ENCODE results near the gene OVCH2.

OVCH2 gene

DNA sequence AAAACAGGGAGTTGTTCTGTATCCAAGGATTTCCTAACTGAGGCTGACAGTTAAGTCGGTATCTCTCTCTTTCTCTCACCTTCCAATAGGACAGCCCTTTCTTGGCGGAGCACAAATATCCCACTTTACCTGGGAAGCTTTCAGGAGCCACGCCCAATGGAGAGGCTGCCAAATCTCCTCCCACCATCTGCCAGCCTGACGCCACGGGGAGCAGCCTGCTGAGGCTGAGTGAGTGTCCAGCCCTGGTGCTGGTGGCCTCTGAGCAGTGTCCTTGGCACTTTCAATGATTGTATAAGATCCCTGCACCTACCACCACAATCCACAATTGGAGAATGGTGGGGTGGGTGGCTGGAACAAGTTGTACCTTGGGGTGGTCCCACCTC, 66.6 kb downstream of the OVCH2 start:
- Histone ChIP-seq H3K9me3 (ENCODE audit: low read length) (no peaks in the 10 kb centered on the region), H3K4me2 (ENCODE audit: low read length) (no peak overlapping the region), H3K27ac (ENCODE audit: low read depth, low read length, poor library complexity, severe bottlenecking) (no peak overlapping the region), H2AFZ (ENCODE audit: low read length) (no peak overlapping the region), H3K36me3 (ENCODE audit: insufficient read depth, low read length) (peaks cover 54% of the 10 kb centered on the region), H3K79me2 (ENCODE audit: insufficient read depth, low read length) (no peaks in the 10 kb centered on the region), H4K20me1 (ENCODE audit: insufficient read depth, low read length) (no peaks in the 10 kb centered on the region), H3K4me3 (ENCODE audit: low read depth, low read length, poor library complexity, severe bottlenecking) (no peak overlapping the region), H3K4me1 (ENCODE audit: insufficient read depth, low read length, severe bottlenecking) (peaks cover 9% of the 10 kb centered on the region), H3F3A (ENCODE audit: insufficient read depth, low read length) (no peaks in the 10 kb centered on the region), H3K9me2 (ENCODE audit: low read depth, low read length) (no peaks in the 10 kb centered on the region), H3K27me3 (ENCODE audit: insufficient read depth, low read length) (no peaks in the 10 kb centered on the region), H3K9ac (ENCODE audit: low read length) (no peak overlapping the region)
- TF ChIP-seq, protein P1, sequence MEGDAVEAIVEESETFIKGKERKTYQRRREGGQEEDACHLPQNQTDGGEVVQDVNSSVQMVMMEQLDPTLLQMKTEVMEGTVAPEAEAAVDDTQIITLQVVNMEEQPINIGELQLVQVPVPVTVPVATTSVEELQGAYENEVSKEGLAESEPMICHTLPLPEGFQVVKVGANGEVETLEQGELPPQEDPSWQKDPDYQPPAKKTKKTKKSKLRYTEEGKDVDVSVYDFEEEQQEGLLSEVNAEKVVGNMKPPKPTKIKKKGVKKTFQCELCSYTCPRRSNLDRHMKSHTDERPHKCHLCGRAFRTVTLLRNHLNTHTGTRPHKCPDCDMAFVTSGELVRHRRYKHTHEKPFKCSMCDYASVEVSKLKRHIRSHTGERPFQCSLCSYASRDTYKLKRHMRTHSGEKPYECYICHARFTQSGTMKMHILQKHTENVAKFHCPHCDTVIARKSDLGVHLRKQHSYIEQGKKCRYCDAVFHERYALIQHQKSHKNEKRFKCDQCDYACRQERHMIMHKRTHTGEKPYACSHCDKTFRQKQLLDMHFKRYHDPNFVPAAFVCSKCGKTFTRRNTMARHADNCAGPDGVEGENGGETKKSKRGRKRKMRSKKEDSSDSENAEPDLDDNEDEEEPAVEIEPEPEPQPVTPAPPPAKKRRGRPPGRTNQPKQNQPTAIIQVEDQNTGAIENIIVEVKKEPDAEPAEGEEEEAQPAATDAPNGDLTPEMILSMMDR (IDR thresholded peaks at IDR 0.05; ENCODE audit: low read length), result no peak
- TF ChIP-seq EZH2 (IDR thresholded peaks at IDR 0.05; ENCODE audit: borderline replicate concordance, low read length), result no peak
